Suprapubic skin (tissue), 3 donors: Measurements from ENCODE around the gene SAMHD1.

Experiments
- POLR2AphosphoS5 ChIP-seq, 3 donors: sonication (generic); formaldehyde crosslinking; IDR thresholded peaks; one replicate each; pipeline ENCODE4 v1.6.1; 2017; ENCODE audit warnings: antibody characterized with exemption in 3 of 3
- TF ChIP-seq, protein P1 (sequence below), 2 donors: fragments of 200-600 bp in 1 of 2; fragments of 450-650 bp in 1 of 2; sonication (generic) in 1 of 2; IDR thresholded peaks; one replicate each; pipeline ENCODE4 v1.5.1; 2016 to 2019; ENCODE audit warnings: antibody characterized with exemption in 2 of 2, mild to moderate bottlenecking in 1 of 2, moderate library complexity in 1 of 2

DNA sequence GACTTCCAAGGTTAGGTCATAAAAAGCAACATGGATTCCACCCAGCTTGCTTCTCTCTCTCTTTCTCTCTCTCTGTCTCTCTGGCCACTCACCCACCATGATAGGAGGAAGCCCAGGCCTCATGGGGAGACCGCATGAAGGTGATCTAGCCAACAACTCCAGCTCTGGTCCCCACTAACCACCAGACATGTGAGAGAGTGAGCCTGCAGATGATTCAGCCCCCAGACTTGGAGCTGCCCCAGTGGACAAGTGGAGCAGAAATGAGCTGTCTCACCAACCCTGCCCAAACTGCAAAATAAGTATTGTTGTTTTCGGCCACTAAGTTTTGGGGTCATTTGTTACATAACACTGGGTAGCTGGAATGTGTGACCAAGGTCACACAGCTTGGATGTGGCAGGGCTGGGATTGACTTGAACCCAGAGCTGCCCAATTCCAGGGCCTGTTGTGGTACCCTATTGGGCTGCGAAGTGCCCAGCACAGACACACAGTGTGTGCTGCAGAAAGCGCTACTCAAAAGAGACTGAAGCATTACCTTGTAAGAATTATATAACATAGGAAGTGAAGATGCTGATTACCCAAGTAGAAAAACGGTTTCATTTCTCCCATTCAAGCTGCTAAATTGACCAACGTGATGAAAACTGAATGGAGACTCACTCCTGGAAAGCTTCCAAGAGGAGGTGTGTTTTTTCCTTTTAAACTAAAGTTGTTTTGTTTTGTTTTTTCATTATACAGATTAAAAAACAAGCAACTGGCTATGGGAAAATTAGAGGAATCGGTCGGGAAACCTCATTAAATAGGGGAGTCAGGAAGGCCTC lies 84.6 kb downstream of the SAMHD1 start:
- TF ChIP-seq, protein P1, sequence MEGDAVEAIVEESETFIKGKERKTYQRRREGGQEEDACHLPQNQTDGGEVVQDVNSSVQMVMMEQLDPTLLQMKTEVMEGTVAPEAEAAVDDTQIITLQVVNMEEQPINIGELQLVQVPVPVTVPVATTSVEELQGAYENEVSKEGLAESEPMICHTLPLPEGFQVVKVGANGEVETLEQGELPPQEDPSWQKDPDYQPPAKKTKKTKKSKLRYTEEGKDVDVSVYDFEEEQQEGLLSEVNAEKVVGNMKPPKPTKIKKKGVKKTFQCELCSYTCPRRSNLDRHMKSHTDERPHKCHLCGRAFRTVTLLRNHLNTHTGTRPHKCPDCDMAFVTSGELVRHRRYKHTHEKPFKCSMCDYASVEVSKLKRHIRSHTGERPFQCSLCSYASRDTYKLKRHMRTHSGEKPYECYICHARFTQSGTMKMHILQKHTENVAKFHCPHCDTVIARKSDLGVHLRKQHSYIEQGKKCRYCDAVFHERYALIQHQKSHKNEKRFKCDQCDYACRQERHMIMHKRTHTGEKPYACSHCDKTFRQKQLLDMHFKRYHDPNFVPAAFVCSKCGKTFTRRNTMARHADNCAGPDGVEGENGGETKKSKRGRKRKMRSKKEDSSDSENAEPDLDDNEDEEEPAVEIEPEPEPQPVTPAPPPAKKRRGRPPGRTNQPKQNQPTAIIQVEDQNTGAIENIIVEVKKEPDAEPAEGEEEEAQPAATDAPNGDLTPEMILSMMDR (IDR thresholded peaks at IDR 0.05), result no peak
- no peak for TF ChIP-seq POLR2AphosphoS5 (IDR thresholded peaks at IDR 0.05)
